Activated T-cell treated with anti-CD3 and anti-CD28 coated beads, Interleukin-2, amount 50 U/mL, for 72 hours (primary cell): Measurements from ENCODE around the gene RAB11FIP3. TPM values are rescaled to one million over a fixed set of nuclear protein-coding genes. Genes with fewer than 3 reads are reported as not detected.
A peak's percentile ranks its signal among the peaks of the same experiment; 100 is the strongest.

Experiments used
- ATAC-seq, 2 donors: fragments of 150-1000 bp; cut with Tn5 transposase; replicated peaks in 1 of 2; 2 replicates each; pipeline ENCODE4 v1.10.0; 2021; ENCODE audit warnings: moderate library complexity in 2 of 2, mild to moderate bottlenecking in 1 of 2
- DNase-seq, 2 donors: peaks; one replicate each; pipeline ENCODE4 v3.0.0; 2021 to 2022; ENCODE audit warnings: mixed read lengths in 1 of 2
- H3K27ac Mint-ChIP-seq: one replicate; pipeline ENCODE4 v1.8.0; 2022; ENCODE audit warnings: mild to moderate bottlenecking, moderate library complexity, mixed read lengths
- H3K27me3 Mint-ChIP-seq: one replicate; pipeline ENCODE4 v1.8.0; 2022; ENCODE audit warnings: low read depth, mixed read lengths
- H3K36me3 Mint-ChIP-seq, 2 donors: one replicate each; pipeline ENCODE4 v1.8.0; 2022; ENCODE audit warnings: mixed read lengths in 2 of 2, mild to moderate bottlenecking in 1 of 2; ENCODE audit not compliant: insufficient read depth in 2 of 2
- H3K4me1 Mint-ChIP-seq: one replicate; pipeline ENCODE4 v1.8.0; 2022; ENCODE audit warnings: low read depth, mixed read lengths
- H3K4me3 Mint-ChIP-seq, 2 donors: one replicate each; pipeline ENCODE4 v1.8.0; 2022; ENCODE audit warnings: mild to moderate bottlenecking in 2 of 2, mixed read lengths in 2 of 2, moderate library complexity in 2 of 2
- H3K9me3 Mint-ChIP-seq, 2 donors: one replicate each; pipeline ENCODE4 v1.8.0; 2022; ENCODE audit warnings: mixed read lengths in 2 of 2
- total RNA-seq, 2 donors: library from RNA; stranded (reverse); gene quantifications; one replicate each; pipeline ENCODE4 v1.2.3, GENCODE V29; 2022

The RAB11FIP3 gene
- total RNA-seq, 2 donors from 2014 or later = 39.7 to 40.5 TPM

DNA sequence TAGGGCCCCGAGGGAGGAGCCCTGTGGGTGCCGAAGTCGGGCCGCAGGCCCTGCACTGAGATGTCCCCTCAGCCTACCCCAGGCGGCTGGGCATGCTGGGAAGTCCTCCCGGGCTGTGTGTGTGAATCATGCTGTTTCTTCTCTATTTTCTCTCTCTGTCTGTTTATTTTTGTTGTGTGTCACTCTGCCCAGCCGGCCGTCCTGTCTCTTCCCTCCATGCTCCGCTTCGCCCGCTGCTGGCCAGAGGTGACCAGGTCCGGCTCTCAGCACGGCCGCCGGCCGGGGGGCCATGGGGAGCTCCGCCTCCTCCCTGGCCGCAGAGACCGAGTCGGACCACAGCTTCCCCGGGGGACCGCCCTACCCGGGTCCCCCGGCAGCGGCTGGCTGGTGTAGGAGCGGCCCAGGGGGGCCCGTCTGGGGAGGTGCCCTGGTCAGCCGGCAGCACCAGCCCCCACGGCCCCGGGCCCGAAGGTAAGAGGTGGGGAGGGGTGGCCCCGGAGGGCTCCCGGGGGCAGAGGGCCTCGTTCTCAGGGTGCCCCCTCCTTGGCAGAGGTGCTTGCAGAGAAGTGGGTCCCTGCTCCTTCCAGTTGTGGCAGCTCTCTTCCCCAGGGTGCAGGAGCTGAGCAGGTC is 114.6 kb downstream of the RAB11FIP3 start:
- Mint-ChIP-seq H3K4me3 (no peak overlapping the region), H3K27ac (peak overlapping the region; percentile 10), H3K9me3 (no peaks in the 10 kb centered on the region), H3K4me1 (no peaks in the 10 kb centered on the region), H3K36me3 (peaks cover 0 to 1% of the 10 kb centered on the region in 2 donors), H3K27me3 (no peaks in the 10 kb centered on the region)
- ATAC-seq (no peak), DNase-seq (no peak)

DNA sequence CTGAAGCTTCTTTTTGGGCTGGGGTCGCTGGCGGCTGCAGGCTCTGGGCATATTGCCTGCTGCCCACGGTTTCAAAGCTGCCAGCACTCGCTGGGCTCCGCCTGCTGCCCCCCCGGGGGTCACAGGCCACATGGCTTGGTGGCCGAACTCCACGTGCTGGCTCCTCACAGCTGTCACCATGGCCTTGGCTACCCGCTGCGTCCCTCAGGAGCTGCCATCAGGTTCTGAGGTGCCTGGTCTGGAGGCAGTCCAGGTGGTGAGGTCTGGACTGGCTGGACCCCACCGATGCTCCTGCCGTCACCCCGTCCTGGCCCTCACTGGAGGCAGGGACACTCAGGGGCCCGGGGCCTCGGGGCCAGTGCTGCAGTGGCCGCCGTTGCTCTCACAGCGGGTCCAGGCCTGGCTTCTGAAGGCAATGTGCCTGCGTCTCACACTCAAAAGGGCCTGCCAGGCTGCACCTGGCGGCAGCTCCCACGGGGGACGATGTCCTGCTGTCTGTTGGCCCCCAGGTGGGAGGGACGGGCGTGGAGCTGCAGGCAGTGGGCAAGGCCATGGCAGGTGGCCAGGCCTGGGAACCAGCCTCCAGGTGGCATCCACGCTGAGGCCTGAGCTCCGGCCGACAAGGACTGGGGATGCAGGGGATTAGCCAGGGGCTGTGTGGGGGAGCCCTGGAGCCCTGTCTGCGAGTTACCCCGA is 115.3 kb downstream of the RAB11FIP3 start:
- Mint-ChIP-seq H3K9me3 (no peaks in the 10 kb centered on the region), H3K36me3 (peaks cover 0 to 1% of the 10 kb centered on the region in 2 donors), H3K27me3 (no peaks in the 10 kb centered on the region), H3K4me1 (no peaks in the 10 kb centered on the region), H3K27ac (no peak overlapping the region), H3K4me3 (no peak overlapping the region)
- DNase-seq (no peak), ATAC-seq (no peak)

DNA sequence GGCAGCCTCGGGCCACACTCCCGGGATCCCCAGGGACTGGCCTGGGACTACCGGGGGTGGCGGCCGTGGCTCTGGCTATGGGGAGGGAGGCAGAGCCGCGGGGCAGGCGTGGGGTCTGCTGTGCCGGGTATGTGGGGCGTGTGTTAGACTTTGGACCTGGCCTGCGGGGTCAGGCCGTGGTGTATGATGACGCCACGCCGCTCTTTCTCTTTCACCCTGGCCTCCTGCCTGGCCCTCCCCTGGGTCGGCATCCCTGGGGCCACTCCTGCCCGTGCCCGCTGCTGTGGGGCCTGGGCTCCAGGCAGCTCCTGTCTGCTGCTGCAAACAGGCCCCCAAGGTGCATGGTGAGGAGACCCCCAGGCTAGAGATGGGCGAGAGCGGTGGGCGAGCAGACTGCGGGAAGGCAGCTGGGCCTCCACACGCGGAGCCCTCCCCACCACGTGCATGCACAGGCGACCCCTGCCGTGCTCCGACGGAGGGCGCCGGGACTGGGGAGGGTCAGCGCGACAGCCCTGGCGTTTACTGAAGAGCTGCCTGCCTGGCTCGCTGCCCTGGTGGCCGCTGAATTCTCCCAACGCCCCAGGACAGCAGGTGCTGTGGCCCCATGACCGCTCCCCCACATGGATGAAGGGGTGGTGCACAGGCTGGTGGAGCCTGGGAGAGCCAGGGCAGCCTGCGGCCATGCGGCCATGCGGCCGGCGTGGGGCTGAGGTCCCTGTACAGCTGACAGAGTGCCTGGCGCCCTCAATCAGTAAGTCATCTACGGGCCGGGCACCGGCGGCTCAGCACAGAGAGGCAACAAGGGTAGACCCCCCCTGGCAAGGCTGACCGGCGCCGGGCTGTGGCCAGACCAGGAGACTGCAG is 118.1 kb downstream of the RAB11FIP3 start:
- DNase-seq (no peak), ATAC-seq (no peak)
- Mint-ChIP-seq H3K4me3 (no peak overlapping the region), H3K27ac (no peak overlapping the region), H3K36me3 (peaks cover 0 to 1% of the 10 kb centered on the region in 2 donors), H3K9me3 (no peaks in the 10 kb centered on the region), H3K27me3 (no peaks in the 10 kb centered on the region), H3K4me1 (no peaks in the 10 kb centered on the region)

DNA sequence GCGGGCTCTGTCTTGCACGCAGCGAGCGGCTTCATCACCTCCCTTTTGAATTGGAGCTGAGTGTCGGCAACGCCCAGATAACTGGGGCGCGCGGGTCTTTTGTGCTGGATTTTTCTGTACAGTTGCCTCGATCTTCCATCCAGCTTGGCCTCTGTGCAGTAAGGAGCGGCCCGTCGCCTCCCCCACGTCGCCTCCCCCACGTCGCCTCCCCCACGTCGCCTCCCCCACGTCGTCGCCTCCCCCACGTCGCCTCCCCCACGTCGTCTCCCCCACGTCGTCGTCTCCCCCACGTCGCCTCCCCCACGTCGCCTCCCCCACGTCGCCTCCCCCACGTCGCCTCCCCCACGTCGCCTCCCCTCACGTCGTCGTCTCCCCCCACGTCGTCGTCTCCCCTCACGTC is 119.1 kb downstream of the RAB11FIP3 start:
- DNase-seq = no peak
- Mint-ChIP-seq H3K4me1 (no peaks in the 10 kb centered on the region), H3K27me3 (no peaks in the 10 kb centered on the region)

DNA sequence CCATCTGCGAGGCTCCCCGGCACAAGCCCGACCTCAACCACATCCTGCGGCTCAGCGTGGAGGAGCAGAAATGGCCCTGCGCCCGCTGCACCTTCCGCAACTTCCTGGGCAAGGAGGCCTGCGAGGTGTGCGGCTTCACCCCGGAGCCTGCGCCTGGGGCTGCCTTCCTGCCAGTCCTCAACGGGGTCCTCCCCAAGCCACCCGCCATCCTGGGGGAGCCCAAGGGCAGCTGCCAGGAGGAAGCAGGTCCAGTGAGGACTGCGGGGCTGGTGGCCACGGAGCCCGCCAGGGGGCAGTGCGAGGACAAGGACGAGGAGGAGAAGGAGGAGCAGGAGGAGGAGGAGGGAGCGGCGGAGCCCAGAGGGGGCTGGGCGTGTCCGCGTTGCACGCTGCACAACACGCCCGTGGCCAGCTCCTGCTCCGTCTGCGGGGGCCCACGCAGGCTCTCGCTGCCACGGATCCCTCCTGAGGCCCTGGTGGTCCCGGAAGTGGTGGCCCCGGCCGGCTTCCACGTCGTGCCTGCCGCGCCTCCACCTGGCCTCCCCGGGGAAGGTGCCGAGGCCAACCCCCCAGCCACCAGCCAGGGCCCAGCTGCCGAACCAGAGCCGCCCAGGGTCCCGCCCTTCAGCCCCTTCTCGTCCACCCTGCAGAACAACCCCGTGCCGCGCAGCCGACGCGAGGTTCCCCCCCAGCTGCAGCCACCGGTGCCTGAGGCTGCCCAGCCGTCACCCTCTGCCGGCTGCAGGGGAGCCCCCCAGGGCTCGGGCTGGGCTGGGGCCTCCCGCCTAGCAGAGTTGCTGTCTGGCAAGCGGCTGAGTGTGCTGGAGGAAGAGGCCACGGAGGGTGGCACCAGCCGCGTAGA is 121.7 kb downstream of the RAB11FIP3 start:
- no peaks in the 10 kb centered on the region for H3K4me1 Mint-ChIP-seq

More for the DNA sequence above, 119.1 kb downstream of the RAB11FIP3 start:
- no peak for ATAC-seq
- Mint-ChIP-seq H3K36me3 (peaks cover 0 to 1% of the 10 kb centered on the region in 2 donors), H3K9me3 (no peaks in the 10 kb centered on the region), H3K4me3 (no peak overlapping the region), H3K27ac (no peak overlapping the region)

DNA sequence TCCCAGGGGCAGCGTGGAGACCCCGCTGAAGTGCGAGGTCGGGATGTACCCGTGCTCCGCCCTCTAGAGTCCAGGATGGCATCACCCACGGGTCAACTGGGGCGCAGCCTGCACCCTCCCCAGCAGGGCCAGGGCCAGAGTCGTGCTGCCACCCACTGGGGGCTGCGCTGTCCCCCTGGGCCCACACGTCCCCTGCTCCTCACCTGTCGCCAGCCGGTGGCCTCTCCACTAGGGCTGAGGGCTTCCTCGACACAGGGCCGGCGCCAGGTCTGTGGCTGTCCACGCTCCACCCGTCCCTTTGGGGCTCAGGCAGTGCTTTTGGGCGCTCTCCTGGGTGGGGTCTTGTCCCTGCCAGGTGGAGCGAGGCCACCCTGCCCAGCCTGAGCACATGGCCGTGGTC is 123.1 kb downstream of the RAB11FIP3 start:
- Mint-ChIP-seq H3K4me3 (no peak overlapping the region), H3K9me3 (no peaks in the 10 kb centered on the region), H3K27me3 (no peaks in the 10 kb centered on the region), H3K4me1 (no peaks in the 10 kb centered on the region), H3K36me3 (no peaks in the 10 kb centered on the region), H3K27ac (no peak overlapping the region)
- DNase-seq (no peak), ATAC-seq (no peak)

More for the DNA sequence above, 121.7 kb downstream of the RAB11FIP3 start:
- ATAC-seq (peak; percentile 59 to 61), DNase-seq (peak; percentile 39 to 48)
- Mint-ChIP-seq H3K27me3 (no peaks in the 10 kb centered on the region), H3K27ac (no peak overlapping the region), H3K4me3 (no peak overlapping the region), H3K36me3 (peaks cover 0 to under 1% of the 10 kb centered on the region in 2 donors), H3K9me3 (no peaks in the 10 kb centered on the region)

DNA sequence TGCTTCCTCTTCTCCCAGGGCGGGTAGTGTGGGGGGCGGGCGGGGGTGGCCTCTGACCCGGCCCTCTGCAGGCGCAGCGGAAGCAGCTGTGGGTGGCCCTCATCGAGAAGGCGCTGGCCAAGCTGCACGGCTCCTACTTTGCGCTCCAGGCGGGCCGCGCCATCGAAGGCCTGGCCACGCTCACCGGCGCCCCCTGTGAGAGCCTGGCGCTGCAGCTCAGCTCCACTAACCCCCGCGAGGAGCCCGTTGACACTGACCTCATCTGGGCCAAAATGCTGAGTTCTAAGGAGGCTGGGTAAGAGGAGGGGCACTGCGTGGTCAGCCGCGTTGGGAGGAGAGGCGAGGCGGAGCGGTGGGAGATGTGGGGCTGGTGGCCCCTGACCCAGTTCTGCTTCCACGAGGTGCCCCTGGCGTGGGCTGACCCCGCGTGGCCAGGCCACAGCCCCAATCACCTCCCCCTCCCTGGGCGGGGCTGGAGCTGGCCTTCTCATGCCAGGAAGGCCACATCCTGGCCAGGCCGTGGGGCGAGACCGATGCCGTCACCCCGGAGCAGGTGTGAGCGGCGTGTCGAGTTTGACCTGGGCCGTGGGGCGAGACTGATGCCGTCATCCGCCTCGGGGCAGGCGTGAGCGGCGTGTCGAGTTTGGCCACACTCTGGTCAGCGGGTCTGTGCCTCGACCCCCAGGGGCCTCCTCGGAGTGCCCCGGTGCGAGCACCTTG is 124.3 kb downstream of the RAB11FIP3 start:
- H3K36me3 Mint-ChIP-seq = no peaks in the 10 kb centered on the region
- no peaks in the 10 kb centered on the region for H3K9me3 Mint-ChIP-seq
- ATAC-seq = no peak
- H3K27me3 Mint-ChIP-seq = no peaks in the 10 kb centered on the region
- no peak overlapping the region for H3K4me3 Mint-ChIP-seq
- no peak overlapping the region for H3K27ac Mint-ChIP-seq
- no peak for DNase-seq
- H3K4me1 Mint-ChIP-seq = no peaks in the 10 kb centered on the region

DNA sequence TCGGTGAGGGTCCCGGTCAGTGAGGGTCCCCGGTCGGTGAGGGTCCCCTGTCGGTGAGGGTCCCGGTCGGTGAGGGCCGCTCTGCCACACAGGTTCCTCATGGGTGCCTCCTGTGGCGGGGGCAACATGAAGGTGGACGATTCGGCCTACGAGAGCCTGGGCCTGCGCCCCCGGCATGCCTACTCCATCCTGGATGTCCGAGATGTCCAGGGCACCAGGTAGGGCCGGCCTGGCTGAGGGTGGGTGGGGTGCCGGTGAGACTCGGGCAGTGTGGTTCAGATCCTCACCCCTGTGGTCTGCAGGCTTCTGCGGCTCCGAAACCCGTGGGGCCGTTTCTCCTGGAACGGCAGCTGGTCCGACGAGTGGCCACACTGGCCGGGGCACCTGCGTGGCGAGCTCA is 125.8 kb downstream of the RAB11FIP3 start:
- Mint-ChIP-seq H3K9me3 (no peaks in the 10 kb centered on the region), H3K4me1 (no peaks in the 10 kb centered on the region), H3K36me3 (no peaks in the 10 kb centered on the region), H3K4me3 (no peak overlapping the region), H3K27ac (no peak overlapping the region), H3K27me3 (no peaks in the 10 kb centered on the region)
- no peak for ATAC-seq
- no peak for DNase-seq

DNA sequence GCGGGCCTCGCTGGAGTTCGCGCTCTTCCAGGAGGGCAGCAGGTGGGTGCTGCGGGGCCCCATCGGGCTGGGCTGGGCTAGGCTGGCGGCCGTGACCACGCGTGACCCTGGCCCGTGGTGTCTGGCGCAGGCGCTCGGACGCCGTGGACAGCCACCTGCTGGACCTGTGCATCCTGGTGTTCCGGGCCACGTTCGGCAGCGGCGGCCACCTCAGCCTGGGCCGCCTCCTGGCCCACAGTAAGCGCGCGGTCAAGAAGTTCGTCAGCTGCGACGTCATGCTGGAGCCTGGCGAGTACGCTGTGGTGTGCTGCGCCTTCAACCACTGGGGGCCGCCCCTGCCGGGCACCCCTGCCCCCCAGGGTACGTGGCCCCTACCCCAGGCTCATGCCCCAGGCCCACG is 126.7 kb downstream of the RAB11FIP3 start:
- no peaks in the 10 kb centered on the region for H3K4me1 Mint-ChIP-seq
- no peaks in the 10 kb centered on the region for H3K9me3 Mint-ChIP-seq
- no peak overlapping the region for H3K4me3 Mint-ChIP-seq
- DNase-seq (no peak), ATAC-seq (no peak)
- no peak overlapping the region for H3K27ac Mint-ChIP-seq
- H3K36me3 Mint-ChIP-seq = no peaks in the 10 kb centered on the region
- no peaks in the 10 kb centered on the region for H3K27me3 Mint-ChIP-seq

DNA sequence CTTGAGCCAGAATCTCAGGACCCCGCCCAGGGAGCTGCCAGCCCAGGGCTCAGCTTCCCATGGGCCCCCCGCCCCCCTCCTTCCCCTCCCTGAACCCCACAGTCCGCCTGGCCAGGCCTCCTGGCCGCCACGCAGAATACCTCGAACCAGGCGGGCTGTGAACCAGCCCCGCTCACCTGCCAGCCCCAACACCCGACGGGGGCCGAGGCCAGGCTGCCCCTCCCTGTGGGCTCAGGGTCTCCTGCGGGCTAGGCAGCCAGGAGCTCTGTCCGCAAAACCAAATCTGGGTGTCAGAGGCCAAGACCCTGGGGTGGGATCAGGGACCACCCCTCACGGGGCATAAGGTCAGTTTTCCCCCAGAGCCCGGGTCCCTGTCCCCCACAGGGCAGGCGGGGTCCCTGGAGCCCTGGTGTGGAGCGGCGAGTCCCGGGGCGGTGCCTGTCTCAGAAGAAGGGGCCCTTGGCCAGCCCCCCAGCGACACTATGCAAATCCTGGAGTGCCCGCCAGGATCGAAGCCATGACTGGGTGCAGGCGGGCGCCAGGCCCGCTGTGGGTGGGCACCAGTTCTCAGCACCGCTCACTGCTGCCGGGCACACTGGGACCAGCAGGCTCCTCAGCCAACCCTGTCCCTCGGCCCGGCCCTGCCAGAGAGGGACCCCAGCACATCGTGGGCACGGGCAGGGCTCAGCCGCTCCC is 128.3 kb downstream of the RAB11FIP3 start:
- no peak overlapping the region for H3K4me3 Mint-ChIP-seq
- DNase-seq (no peak), ATAC-seq (no peak)
- no peak overlapping the region for H3K27ac Mint-ChIP-seq
- no peaks in the 10 kb centered on the region for H3K4me1 Mint-ChIP-seq
- no peaks in the 10 kb centered on the region for H3K27me3 Mint-ChIP-seq
- no peaks in the 10 kb centered on the region for H3K9me3 Mint-ChIP-seq
- no peaks in the 10 kb centered on the region for H3K36me3 Mint-ChIP-seq

DNA sequence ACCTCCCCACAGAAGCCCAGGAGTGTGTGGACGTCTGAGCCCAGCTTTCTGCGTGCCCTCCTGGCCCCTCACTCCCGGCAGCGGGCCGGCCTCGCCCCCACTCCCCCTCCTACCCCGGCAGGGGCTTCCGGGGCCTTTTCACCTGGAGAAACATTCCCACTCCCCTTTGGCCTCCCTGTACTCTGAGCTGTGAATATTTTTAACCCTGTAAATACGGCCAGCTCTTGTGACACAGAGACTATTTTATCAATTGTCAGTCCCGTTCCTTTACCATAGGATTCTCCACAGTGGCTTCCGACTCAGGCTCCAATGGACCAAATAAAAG is 128.8 kb downstream of the RAB11FIP3 start:
- no peak overlapping the region for H3K4me3 Mint-ChIP-seq
- no peaks in the 10 kb centered on the region for H3K36me3 Mint-ChIP-seq
- no peaks in the 10 kb centered on the region for H3K27me3 Mint-ChIP-seq
- no peak for DNase-seq
- H3K9me3 Mint-ChIP-seq = no peaks in the 10 kb centered on the region
- H3K4me1 Mint-ChIP-seq = no peaks in the 10 kb centered on the region
- no peak overlapping the region for H3K27ac Mint-ChIP-seq
- no peak for ATAC-seq
